Measurements from ENCODE around the gene ZNF778. TPM values are rescaled to one million over a fixed set of nuclear protein-coding genes. Genes with fewer than 3 reads are reported as not detected.
"Not testable (repeated sequence)": the region's sequence is repeated elsewhere in the genome, so short reads cannot be mapped to it uniquely, and the experiment has no call there.

Gene ZNF778
- polyA plus RNA-seq, 2 of the 4 experiments (the other 2 are of a cell fraction): 7.0 to 9.5 TPM

DNA sequence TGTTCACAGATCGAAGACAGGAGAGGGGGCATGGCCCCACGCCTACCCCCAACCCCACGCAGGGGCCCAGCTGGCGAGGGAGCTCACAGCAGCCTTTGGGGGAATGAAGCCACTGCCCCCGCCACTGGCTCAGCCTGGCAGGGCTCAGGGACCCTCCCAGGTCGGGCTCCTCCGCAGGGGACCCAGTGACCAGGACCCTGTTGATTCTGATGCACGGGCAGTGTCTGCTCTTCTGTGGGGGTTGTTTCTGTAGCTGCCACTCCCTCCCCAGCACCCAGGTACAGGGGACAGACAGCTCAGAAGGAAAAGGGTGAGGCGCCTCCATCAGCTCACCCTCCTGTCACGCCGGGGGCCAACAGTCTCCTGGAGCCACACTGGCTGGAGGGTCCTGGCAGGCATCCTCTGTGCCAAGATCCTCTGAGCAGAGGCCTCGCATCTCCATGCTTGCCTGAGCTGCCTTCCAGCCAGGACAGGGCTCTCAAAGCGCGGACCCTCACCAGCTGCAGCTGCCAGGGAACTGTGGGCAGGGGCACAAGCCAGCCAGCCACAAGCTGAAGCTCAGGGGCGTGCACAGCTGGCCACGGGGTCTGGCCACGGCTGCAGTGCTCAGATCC is 49.1 kb downstream of the ZNF778 start:
- 89% methylated on average over 12 of the region's 17 CpGs for WGBS (ENCODE audit: missing lambda C conversion rate)
- TF ChIP-seq CEBPB (IDR thresholded peaks at IDR 0.05) (no peak), BHLHE40 (IDR thresholded peaks at IDR 0.05; ENCODE audit: low read depth, low read length) (no peak), ZFP36 (IDR thresholded peaks at IDR 0.05; ENCODE audit: borderline replicate concordance, partially characterized antibody) (no peak), POLR2A (IDR thresholded peaks at IDR 0.05; ENCODE audit: low read length) (no peak), NFE2L2 (conservative IDR thresholded peaks at IDR 0.05; ENCODE audit: low read length) (no peak), SREBF2 (IDR thresholded peaks at IDR 0.05) (no peak), MYC (IDR thresholded peaks at IDR 0.05; ENCODE audit: borderline replicate concordance, low read length) (no peak), NPAS2 (CRISPR knock-in tag; IDR thresholded peaks at IDR 0.05; ENCODE audit: borderline replicate concordance) (no peak), HDAC2 (IDR thresholded peaks at IDR 0.05) (no peak), CBX2 (IDR thresholded peaks at IDR 0.05; ENCODE audit: borderline replicate concordance, low read depth) (no peak), JUNB (IDR thresholded peaks at IDR 0.05) (no peak), MAZ (IDR thresholded peaks at IDR 0.05; ENCODE audit: borderline replicate concordance, low read depth, low read length) (no peak), RFX5 (IDR thresholded peaks at IDR 0.05) (no peak), GATA3 (IDR thresholded peaks at IDR 0.05; ENCODE audit: borderline replicate concordance) (no peak)
- TF ChIP-seq, protein P1, sequence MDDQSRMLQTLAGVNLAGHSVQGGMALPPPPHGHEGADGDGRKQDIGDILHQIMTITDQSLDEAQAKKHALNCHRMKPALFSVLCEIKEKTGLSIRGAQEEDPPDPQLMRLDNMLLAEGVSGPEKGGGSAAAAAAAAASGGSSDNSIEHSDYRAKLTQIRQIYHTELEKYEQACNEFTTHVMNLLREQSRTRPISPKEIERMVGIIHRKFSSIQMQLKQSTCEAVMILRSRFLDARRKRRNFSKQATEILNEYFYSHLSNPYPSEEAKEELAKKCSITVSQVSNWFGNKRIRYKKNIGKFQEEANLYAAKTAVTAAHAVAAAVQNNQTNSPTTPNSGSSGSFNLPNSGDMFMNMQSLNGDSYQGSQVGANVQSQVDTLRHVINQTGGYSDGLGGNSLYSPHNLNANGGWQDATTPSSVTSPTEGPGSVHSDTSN (IDR thresholded peaks at IDR 0.05): no peak
- TF ChIP-seq, protein P2, sequence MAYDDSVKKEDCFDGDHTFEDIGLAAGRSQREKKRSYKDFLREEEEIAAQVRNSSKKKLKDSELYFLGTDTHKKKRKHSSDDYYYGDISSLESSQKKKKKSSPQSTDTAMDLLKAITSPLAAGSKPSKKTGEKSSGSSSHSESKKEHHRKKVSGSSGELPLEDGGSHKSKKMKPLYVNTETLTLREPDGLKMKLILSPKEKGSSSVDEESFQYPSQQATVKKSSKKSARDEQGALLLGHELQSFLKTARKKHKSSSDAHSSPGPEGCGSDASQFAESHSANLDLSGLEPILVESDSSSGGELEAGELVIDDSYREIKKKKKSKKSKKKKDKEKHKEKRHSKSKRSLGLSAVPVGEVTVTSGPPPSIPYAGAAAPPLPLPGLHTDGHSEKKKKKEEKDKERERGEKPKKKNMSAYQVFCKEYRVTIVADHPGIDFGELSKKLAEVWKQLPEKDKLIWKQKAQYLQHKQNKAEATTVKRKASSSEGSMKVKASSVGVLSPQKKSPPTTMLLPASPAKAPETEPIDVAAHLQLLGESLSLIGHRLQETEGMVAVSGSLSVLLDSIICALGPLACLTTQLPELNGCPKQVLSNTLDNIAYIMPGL (CRISPR knock-in tag; IDR thresholded peaks at IDR 0.05; ENCODE audit: borderline replicate concordance): no peak
- Histone ChIP-seq H3K9me3 (no peaks in the 10 kb centered on the region), H3K4me2 (no peak overlapping the region), H3K27ac (no peak overlapping the region), H3K4me1 (peaks cover 15% of the 10 kb centered on the region), H3K4me3 (no peak overlapping the region)
- POLR2A ChIA-PET: no interaction called here
- FAIRE-seq (no peak), DNase-seq (ENCODE audit: low read depth in 1 of 2, low spot score in 1 of 2) (no peak), ATAC-seq (no peak)
- CTCF ChIA-PET: interaction anchor here (1.0 to 4.5 kb wide), 2 partner anchors 14 to 23 kb away, joined by 3 to 25 read pairs; no protein-coding TSS in a partner anchor

DNA sequence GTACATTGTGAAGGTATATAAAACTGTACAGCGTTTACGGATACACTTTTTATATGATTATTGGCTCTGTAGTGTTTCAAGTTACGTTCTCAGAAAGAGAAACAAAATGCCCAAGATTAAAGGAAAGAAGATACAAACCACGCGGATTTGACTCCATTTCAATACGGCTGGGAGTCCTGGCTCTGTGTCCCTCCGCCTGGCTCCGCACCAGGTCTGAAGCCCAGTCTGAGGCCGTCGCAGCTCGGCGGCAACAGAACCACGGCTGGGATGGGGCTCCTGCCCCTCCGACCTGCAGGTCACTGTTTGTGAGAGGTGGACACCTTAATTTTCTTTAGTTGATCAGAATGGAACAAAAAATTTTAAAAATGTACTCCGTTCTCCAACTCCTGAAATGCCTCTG is 50.2 kb downstream of the ZNF778 start:
- POLR2A ChIA-PET; H3K4me3 ChIP-seq; H3K9me3 ChIP-seq; DNase-seq (ENCODE audit: low read depth in 1 of 2, low spot score in 1 of 2); FAIRE-seq; H3K4me2 ChIP-seq; H3K27ac ChIP-seq; ATAC-seq: not testable (repeated sequence)
- peaks cover 15% of the 10 kb centered on the region for H3K4me1 ChIP-seq
- CTCF ChIA-PET: interaction anchor here (4.5 kb wide), 1 partner anchor 21 kb away, joined by 25 read pairs; no protein-coding TSS in a partner anchor
- 92% methylated on average over 13 of the region's 15 CpGs for WGBS (ENCODE audit: missing lambda C conversion rate)

DNA sequence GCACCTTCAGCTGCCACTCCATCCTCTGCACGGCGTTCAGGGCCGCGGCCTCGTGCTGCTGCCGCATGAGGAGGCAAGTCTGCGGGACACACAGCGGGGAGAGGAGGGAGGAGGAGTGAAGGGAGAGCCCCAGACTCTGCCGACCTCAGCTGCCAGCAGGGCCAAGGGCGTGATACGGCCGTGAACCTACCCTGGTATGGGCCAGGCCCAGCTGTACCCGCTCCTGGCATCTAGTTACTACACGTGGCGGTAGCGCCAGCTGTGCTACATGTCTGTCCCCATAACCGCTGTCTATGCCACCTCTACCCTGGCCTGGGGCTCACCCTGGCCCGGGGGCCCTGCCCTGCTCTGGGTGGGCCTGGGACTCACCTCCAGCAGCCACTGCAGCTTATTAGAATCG is 51.1 kb downstream of the ZNF778 start:
- 94% methylated on average over 17 of the region's 19 CpGs for WGBS (ENCODE audit: missing lambda C conversion rate)
- Histone ChIP-seq H3K9me3 (no peaks in the 10 kb centered on the region), H3K4me1 (peaks cover 15% of the 10 kb centered on the region), H3K4me2 (no peak overlapping the region), H3K27ac (peak overlapping the region in 1 of 2 experiments; percentile 49; a peak in 3 of 6 replicates), H3K4me3 (no peak overlapping the region)
- no peak for TF ChIP-seq CHD2 (IDR thresholded peaks at IDR 0.05; ENCODE audit: low read length, partially characterized antibody)
- TF ChIP-seq EHF (CRISPR knock-in tag; IDR thresholded peaks at IDR 0.05): no peak
- ChIA-PET CTCF (interaction anchor here (1.0 to 2.3 kb wide), 2 partner anchors 16 to 21 kb away, joined by 3 to 10 read pairs; no protein-coding TSS in a partner anchor), POLR2A (interaction anchor here (0.9 kb wide), 1 partner anchor 21 kb away, joined by 4 read pairs; no protein-coding TSS in a partner anchor)
- DNase-seq (ENCODE audit: low read depth in 1 of 2, low spot score in 1 of 2) (no peak), FAIRE-seq (no peak), ATAC-seq (no peak)
